ENCODE results near the gene FRAS1. TPM values are rescaled to one million over a fixed set of nuclear protein-coding genes. Genes with fewer than 3 reads are reported as not detected.
"Not testable (repeated sequence)": the region's sequence is repeated elsewhere in the genome, so short reads cannot be mapped to it uniquely, and the experiment has no call there.

FRAS1 gene
- polyA plus RNA-seq, 1 donor from 2014 or later = 2.8 TPM

- not testable (repeated sequence) for H3K27ac ChIP-seq (ENCODE audit: low read length)
These were observed 490.8 kb downstream of the FRAS1 start for GRCh38 chr4:78547899-78548298.

GRCh38 chr4:78548889-78549288 lies 491.8 kb downstream of the FRAS1 start:
- not testable (repeated sequence) for H3K9me2 ChIP-seq (ENCODE audit: insufficient read depth, low read length); H4K20me1 ChIP-seq (ENCODE audit: insufficient read depth); H3K4me3 ChIP-seq (ENCODE audit: low read length); H2AFZ ChIP-seq (ENCODE audit: low read depth, low read length); H3K4me2 ChIP-seq (ENCODE audit: low read length); H3K79me2 ChIP-seq (replicated peaks; ENCODE audit: insufficient read depth, low read length); H3K9me3 ChIP-seq (ENCODE audit: low read length); H3K9ac ChIP-seq (ENCODE audit: low read length); H3K36me3 ChIP-seq (ENCODE audit: insufficient read depth, low read length); H3F3A ChIP-seq (ENCODE audit: insufficient read depth, low read length, poor library complexity, severe bottlenecking); H3K27ac ChIP-seq (ENCODE audit: low read length)
- peaks cover 38% of the 10 kb centered on the region for H3K27me3 ChIP-seq (ENCODE audit: insufficient read depth, low read depth, low read length)

More at GRCh38 chr4:78547899-78548298, 490.8 kb downstream of the FRAS1 start:
- not testable (repeated sequence) for H3K79me2 ChIP-seq (replicated peaks; ENCODE audit: insufficient read depth, low read length); H3K4me2 ChIP-seq (ENCODE audit: low read length); H2AFZ ChIP-seq (ENCODE audit: low read depth, low read length); H3F3A ChIP-seq (ENCODE audit: insufficient read depth, low read length, poor library complexity, severe bottlenecking); H3K36me3 ChIP-seq (ENCODE audit: insufficient read depth, low read length); H3K9me3 ChIP-seq (ENCODE audit: low read length); H3K9ac ChIP-seq (ENCODE audit: low read length); H3K4me3 ChIP-seq (ENCODE audit: low read length); H4K20me1 ChIP-seq (ENCODE audit: insufficient read depth); H3K9me2 ChIP-seq (ENCODE audit: insufficient read depth, low read length)
- H3K27me3 ChIP-seq (ENCODE audit: insufficient read depth, low read depth, low read length) = peaks cover 35% of the 10 kb centered on the region

DNA sequence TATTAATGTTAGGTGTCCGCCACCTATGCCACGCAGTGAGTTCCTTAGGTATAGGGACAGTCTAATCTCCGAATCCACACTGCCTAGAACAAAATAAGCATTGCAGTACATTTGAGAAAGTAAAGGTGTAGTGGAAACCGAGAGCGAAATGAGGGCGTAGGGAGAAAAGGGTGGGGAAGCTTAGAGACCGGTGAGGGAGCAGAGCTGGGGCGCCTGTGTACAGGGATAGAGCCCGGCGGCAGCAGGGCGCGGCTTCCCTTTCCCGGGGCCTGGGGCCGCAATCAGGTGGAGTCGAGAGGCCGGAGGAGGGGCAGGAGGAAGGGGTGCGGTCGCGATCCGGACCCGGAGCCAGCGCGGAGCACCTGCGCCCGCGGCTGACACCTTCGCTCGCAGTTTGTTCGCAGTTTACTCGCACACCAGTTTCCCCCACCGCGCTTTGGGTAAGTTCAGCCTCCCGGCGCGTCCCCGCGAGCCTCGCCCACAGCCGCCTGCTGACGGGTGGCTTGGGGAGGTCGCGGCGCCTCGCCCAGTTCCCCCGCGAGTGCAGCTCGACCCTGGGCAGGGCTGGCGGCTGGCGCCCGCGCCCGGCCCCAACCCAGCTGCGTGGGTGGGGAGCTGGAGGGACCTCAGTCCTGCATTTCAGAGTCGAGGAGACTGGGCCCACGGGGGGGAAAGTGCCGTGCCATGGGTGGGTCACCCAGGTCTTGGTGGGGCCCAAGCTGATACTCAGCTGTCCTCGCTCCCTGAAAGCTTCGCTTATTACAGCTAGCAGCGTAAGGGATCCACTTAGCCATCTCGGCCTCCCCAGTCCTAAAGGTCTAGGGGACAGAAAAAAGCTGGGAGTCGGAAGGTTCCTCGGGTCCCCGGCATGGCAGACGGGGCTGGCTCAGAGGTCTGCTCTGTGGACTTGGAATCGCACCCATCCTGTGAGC lies 494.6 kb downstream of the FRAS1 start, which contains the start of gene ANXA3:
ANXA3 (plus strand) TSS at position 351 of the 932 bp plus-strand sequence. CDS start 2,704 bp downstream, outside the sequence.
- peak within 1 kb of the TSS; percentile 24 for H3K4me2 ChIP-seq (ENCODE audit: low read length)
- H4K20me1 ChIP-seq (ENCODE audit: insufficient read depth) = no peaks in the 10 kb centered on the region
- H3K9me3 ChIP-seq (ENCODE audit: low read length) = no peaks in the 10 kb centered on the region
- peak; percentile 20 for TF ChIP-seq SMC3 (conservative IDR thresholded peaks at IDR 0.05; ENCODE audit: poor library complexity)
- TF ChIP-seq EP300 (conservative IDR thresholded peaks at IDR 0.05; ENCODE audit: poor library complexity, severe bottlenecking) = no peak
- H3K36me3 ChIP-seq (ENCODE audit: insufficient read depth, low read length) = no peaks in the 10 kb centered on the region
- peak within 1 kb of the TSS; percentile 18 for H3K9ac ChIP-seq (ENCODE audit: low read length)
- no peaks in the 10 kb centered on the region for H3K9me2 ChIP-seq (ENCODE audit: insufficient read depth, low read length)
- H3K4me3 ChIP-seq (ENCODE audit: low read length) = peak within 1 kb of the TSS; percentile 70
- H2AFZ ChIP-seq (ENCODE audit: low read depth, low read length) = peak within 1 kb of the TSS; percentile 19
- no peaks in the 10 kb centered on the region for H3F3A ChIP-seq (ENCODE audit: insufficient read depth, low read length, poor library complexity, severe bottlenecking)
- H3K79me2 ChIP-seq (replicated peaks; ENCODE audit: insufficient read depth, low read length) = no peaks in the 10 kb centered on the region
- H3K27ac ChIP-seq (ENCODE audit: low read length) = no peak within 1 kb of the TSS
- peaks cover 38% of the 10 kb centered on the region for H3K27me3 ChIP-seq (ENCODE audit: insufficient read depth, low read depth, low read length)

DNA sequence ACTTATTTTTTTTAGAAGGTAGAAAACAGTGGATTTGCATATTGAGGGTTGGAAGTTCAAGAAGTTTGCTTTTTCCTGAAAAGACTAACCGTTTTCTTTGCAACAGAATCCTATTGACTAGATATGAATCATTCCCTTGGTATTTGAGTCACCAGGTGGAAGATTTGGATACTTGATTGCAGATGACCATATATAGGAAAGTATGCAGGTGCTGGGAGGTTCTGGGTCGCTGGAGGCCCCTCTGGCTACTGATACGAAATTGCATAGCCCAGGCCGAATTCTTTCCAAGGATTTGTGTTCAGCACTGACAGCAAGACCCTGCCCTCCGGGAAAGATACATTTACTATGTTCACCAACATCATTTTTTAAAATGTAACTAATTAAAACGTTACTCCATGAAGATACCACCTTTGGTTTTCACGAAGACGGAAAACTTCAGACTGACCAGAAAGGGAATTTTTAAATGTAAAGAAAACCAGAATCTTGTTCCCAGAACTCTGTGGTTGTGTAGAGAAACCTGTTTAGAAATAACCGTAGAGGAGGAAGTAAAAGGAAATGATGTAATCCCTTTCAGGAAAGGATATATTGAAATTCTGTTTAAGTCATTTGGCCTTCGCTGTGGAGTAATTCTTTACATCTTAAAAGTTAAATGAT lies 495.4 kb downstream of the FRAS1 start:
- Histone ChIP-seq H3K27ac (ENCODE audit: low read length) (no peak overlapping the region), H3K4me2 (ENCODE audit: low read length) (no peak overlapping the region), H3K27me3 (ENCODE audit: insufficient read depth, low read depth, low read length) (peaks cover 38% of the 10 kb centered on the region), H4K20me1 (ENCODE audit: insufficient read depth) (no peaks in the 10 kb centered on the region), H2AFZ (ENCODE audit: low read depth, low read length) (no peak overlapping the region), H3K36me3 (ENCODE audit: insufficient read depth, low read length) (no peaks in the 10 kb centered on the region), H3K4me3 (ENCODE audit: low read length) (peak overlapping the region; percentile 70), H3K9ac (ENCODE audit: low read length) (no peak overlapping the region), H3K79me2 (replicated peaks; ENCODE audit: insufficient read depth, low read length) (no peaks in the 10 kb centered on the region), H3K9me3 (ENCODE audit: low read length) (no peaks in the 10 kb centered on the region), H3F3A (ENCODE audit: insufficient read depth, low read length, poor library complexity, severe bottlenecking) (no peaks in the 10 kb centered on the region), H3K9me2 (ENCODE audit: insufficient read depth, low read length) (no peaks in the 10 kb centered on the region)
- TF ChIP-seq TAF1 (IDR thresholded peaks at IDR 0.05; ENCODE audit: low read depth) (no peak), EZH2 (IDR thresholded peaks at IDR 0.05; ENCODE audit: borderline replicate concordance, insufficient read depth, low read length, poor library complexity, severe bottlenecking) (no peak), RAD21 (conservative IDR thresholded peaks at IDR 0.05) (no peak)
- TF ChIP-seq, protein P1, sequence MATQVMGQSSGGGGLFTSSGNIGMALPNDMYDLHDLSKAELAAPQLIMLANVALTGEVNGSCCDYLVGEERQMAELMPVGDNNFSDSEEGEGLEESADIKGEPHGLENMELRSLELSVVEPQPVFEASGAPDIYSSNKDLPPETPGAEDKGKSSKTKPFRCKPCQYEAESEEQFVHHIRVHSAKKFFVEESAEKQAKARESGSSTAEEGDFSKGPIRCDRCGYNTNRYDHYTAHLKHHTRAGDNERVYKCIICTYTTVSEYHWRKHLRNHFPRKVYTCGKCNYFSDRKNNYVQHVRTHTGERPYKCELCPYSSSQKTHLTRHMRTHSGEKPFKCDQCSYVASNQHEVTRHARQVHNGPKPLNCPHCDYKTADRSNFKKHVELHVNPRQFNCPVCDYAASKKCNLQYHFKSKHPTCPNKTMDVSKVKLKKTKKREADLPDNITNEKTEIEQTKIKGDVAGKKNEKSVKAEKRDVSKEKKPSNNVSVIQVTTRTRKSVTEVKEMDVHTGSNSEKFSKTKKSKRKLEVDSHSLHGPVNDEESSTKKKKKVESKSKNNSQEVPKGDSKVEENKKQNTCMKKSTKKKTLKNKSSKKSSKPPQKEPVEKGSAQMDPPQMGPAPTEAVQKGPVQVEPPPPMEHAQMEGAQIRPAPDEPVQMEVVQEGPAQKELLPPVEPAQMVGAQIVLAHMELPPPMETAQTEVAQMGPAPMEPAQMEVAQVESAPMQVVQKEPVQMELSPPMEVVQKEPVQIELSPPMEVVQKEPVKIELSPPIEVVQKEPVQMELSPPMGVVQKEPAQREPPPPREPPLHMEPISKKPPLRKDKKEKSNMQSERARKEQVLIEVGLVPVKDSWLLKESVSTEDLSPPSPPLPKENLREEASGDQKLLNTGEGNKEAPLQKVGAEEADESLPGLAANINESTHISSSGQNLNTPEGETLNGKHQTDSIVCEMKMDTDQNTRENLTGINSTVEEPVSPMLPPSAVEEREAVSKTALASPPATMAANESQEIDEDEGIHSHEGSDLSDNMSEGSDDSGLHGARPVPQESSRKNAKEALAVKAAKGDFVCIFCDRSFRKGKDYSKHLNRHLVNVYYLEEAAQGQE (IDR thresholded peaks at IDR 0.05; ENCODE audit: borderline replicate concordance) = no peak

Data from neural cell (in vitro differentiated cells).